SU-DHL-6 (cell line): ENCODE measurements around the gene CFAP206.

ENCODE experiments used
- H2AFZ ChIP-seq: fragments of 200-600 bp; sonication (generic); 2 replicates; pipeline ENCODE4 v1.6.1; 2014; ENCODE audit warnings: low read depth, mild to moderate bottlenecking, moderate library complexity, mixed read lengths, antibody characterized with exemption, low read length; ENCODE audit not compliant: severe bottlenecking
- H3F3A ChIP-seq: fragments of 200-600 bp; shearing (Covaris generic); 2 replicates; pipeline ENCODE4 v1.6.0; 2016; ENCODE audit warnings: antibody characterized with exemption, mild to moderate bottlenecking; ENCODE audit not compliant: insufficient read depth
- H3K27ac ChIP-seq: fragments of 200-600 bp; sonication (generic); 2 replicates; pipeline ENCODE4 v1.5.1; 2016; ENCODE audit warnings: low read depth, mild to moderate bottlenecking, low read length, moderate library complexity, mixed read lengths
- H3K27me3 ChIP-seq: fragments of 200-600 bp; sonication (generic), shearing (Covaris generic); 2 replicates; pipeline ENCODE4 v1.6.0; 2014; ENCODE audit warnings: mild to moderate bottlenecking, low read length
- H3K36me3 ChIP-seq: fragments of 200-600 bp; sonication (generic); 2 replicates; pipeline ENCODE4 v1.6.1; 2014; ENCODE audit warnings: mild to moderate bottlenecking, low read length, mixed read lengths
- H3K4me2 ChIP-seq: fragments of 300-600, 200-600 bp; shearing (Covaris generic), sonication (generic); 2 replicates; pipeline ENCODE4 v1.6.0; 2014; ENCODE audit warnings: low read length, low read depth, mild to moderate bottlenecking; ENCODE audit not compliant: poor library complexity, severe bottlenecking
- H3K4me3 ChIP-seq: fragments of 200-600 bp; sonication (generic); 2 replicates; pipeline ENCODE4 v1.5.1; 2014; ENCODE audit warnings: antibody characterized with exemption, low read length, mild to moderate bottlenecking, mixed read lengths; ENCODE audit not compliant: insufficient read depth, poor library complexity, severe bottlenecking
- H3K79me2 ChIP-seq: fragments of 200-600 bp; sonication (generic); 2 replicates; pipeline ENCODE4 v1.6.1; 2014; ENCODE audit warnings: mild to moderate bottlenecking, low read length, moderate library complexity; ENCODE audit not compliant: insufficient read depth
- H3K9ac ChIP-seq: fragments of 200-600 bp; sonication (generic); 2 replicates; pipeline ENCODE4 v1.7.0; 2014; ENCODE audit warnings: mild to moderate bottlenecking, low read length
- H3K9me2 ChIP-seq: fragments of 200-600 bp; sonication (generic); replicated peaks from 2 replicates; pipeline ENCODE4 v1.6.1; 2014; ENCODE audit warnings: low read length; ENCODE audit not compliant: insufficient read depth
- H3K9me3 ChIP-seq: fragments of 200-600 bp; sonication (generic); 2 replicates; pipeline ENCODE4 v1.6.1; 2014; ENCODE audit warnings: low read length, mixed read lengths; ENCODE audit not compliant: insufficient read depth
- H4K20me1 ChIP-seq: fragments of 200-600 bp; sonication (generic); 2 replicates; pipeline ENCODE4 v1.6.1; 2014; ENCODE audit warnings: low read depth, mild to moderate bottlenecking, antibody characterized with exemption, low read length, moderate library complexity, mixed read lengths
- EZH2phosphoT487 ChIP-seq: fragments of 200-600 bp; sonication (generic), shearing (Covaris generic); conservative IDR thresholded peaks from 2 replicates; pipeline ENCODE4 v1.6.1; 2018; ENCODE audit warnings: mild to moderate bottlenecking, antibody characterized with exemption, low read length, moderate library complexity, mixed read lengths
- TF ChIP-seq, protein P1 (sequence below): fragments of 200-600 bp; sonication (generic); IDR thresholded peaks from one replicate; pipeline ENCODE4 v1.5.1; 2017; ENCODE audit warnings: antibody characterized with exemption, mild to moderate bottlenecking, low read length, moderate library complexity; ENCODE audit not compliant: insufficient read depth, poor library complexity, severe bottlenecking

CFAP206 gene

GRCh38 chr6:87498048-87498447 lies 90.3 kb downstream of the CFAP206 start:
- H3K9me2 ChIP-seq, result no peaks in the 10 kb centered on the region
- H2AFZ ChIP-seq, result no peak overlapping the region
- H3K27ac ChIP-seq, result no peak overlapping the region
- TF ChIP-seq EZH2phosphoT487, result no peak
- TF ChIP-seq, protein P1, sequence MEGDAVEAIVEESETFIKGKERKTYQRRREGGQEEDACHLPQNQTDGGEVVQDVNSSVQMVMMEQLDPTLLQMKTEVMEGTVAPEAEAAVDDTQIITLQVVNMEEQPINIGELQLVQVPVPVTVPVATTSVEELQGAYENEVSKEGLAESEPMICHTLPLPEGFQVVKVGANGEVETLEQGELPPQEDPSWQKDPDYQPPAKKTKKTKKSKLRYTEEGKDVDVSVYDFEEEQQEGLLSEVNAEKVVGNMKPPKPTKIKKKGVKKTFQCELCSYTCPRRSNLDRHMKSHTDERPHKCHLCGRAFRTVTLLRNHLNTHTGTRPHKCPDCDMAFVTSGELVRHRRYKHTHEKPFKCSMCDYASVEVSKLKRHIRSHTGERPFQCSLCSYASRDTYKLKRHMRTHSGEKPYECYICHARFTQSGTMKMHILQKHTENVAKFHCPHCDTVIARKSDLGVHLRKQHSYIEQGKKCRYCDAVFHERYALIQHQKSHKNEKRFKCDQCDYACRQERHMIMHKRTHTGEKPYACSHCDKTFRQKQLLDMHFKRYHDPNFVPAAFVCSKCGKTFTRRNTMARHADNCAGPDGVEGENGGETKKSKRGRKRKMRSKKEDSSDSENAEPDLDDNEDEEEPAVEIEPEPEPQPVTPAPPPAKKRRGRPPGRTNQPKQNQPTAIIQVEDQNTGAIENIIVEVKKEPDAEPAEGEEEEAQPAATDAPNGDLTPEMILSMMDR, result no peak
- H3F3A ChIP-seq, result peaks cover 3% of the 10 kb centered on the region; the same call in 1 of the 2 replicates
- H3K9me3 ChIP-seq, result no peaks in the 10 kb centered on the region
- H3K36me3 ChIP-seq, result no peaks in the 10 kb centered on the region
- H3K27me3 ChIP-seq, result no peaks in the 10 kb centered on the region
- no peak overlapping the region for H3K9ac ChIP-seq
- no peak overlapping the region for H3K4me2 ChIP-seq
- H3K4me3 ChIP-seq, result no peak overlapping the region
- no peaks in the 10 kb centered on the region for H4K20me1 ChIP-seq
- H3K79me2 ChIP-seq, result no peaks in the 10 kb centered on the region

GRCh38 chr6:87501809-87502572 lies 94.2 kb downstream of the CFAP206 start:
- Histone ChIP-seq H3K79me2 (no peaks in the 10 kb centered on the region), H3K4me2 (no peak overlapping the region), H3K27ac (no peak overlapping the region), H3K4me3 (no peak overlapping the region), H3K27me3 (no peaks in the 10 kb centered on the region), H4K20me1 (no peaks in the 10 kb centered on the region), H3K9me2 (no peaks in the 10 kb centered on the region), H3K36me3 (no peaks in the 10 kb centered on the region), H3K9me3 (no peaks in the 10 kb centered on the region), H3F3A (peaks cover 4% of the 10 kb centered on the region; the same call in 1 of the 2 replicates), H2AFZ (no peak overlapping the region), H3K9ac (no peak overlapping the region)
- no peak for TF ChIP-seq EZH2phosphoT487
- TF ChIP-seq, protein P1, result no peak

- no peaks in the 10 kb centered on the region for H3K79me2 ChIP-seq
- H2AFZ ChIP-seq, result no peak overlapping the region
- H3K27me3 ChIP-seq, result no peaks in the 10 kb centered on the region
- no peak for TF ChIP-seq EZH2phosphoT487
- TF ChIP-seq, protein P1, result no peak
- no peak overlapping the region for H3K9ac ChIP-seq
- no peaks in the 10 kb centered on the region for H4K20me1 ChIP-seq
- H3K27ac ChIP-seq, result no peak overlapping the region
- H3K9me3 ChIP-seq, result no peaks in the 10 kb centered on the region
- H3F3A ChIP-seq, result peaks cover 5% of the 10 kb centered on the region; the same call in 1 of the 2 replicates
- H3K9me2 ChIP-seq, result no peaks in the 10 kb centered on the region
- H3K36me3 ChIP-seq, result peaks cover 18% of the 10 kb centered on the region; the same call in 1 of the 2 replicates
- no peak overlapping the region for H3K4me3 ChIP-seq
- H3K4me2 ChIP-seq, result no peak overlapping the region
These were observed 96.7 kb downstream of the CFAP206 start for GRCh38 chr6:87504441-87504840.
